Measurements from ENCODE around the gene PTPN13.

Gene PTPN13, protein sequence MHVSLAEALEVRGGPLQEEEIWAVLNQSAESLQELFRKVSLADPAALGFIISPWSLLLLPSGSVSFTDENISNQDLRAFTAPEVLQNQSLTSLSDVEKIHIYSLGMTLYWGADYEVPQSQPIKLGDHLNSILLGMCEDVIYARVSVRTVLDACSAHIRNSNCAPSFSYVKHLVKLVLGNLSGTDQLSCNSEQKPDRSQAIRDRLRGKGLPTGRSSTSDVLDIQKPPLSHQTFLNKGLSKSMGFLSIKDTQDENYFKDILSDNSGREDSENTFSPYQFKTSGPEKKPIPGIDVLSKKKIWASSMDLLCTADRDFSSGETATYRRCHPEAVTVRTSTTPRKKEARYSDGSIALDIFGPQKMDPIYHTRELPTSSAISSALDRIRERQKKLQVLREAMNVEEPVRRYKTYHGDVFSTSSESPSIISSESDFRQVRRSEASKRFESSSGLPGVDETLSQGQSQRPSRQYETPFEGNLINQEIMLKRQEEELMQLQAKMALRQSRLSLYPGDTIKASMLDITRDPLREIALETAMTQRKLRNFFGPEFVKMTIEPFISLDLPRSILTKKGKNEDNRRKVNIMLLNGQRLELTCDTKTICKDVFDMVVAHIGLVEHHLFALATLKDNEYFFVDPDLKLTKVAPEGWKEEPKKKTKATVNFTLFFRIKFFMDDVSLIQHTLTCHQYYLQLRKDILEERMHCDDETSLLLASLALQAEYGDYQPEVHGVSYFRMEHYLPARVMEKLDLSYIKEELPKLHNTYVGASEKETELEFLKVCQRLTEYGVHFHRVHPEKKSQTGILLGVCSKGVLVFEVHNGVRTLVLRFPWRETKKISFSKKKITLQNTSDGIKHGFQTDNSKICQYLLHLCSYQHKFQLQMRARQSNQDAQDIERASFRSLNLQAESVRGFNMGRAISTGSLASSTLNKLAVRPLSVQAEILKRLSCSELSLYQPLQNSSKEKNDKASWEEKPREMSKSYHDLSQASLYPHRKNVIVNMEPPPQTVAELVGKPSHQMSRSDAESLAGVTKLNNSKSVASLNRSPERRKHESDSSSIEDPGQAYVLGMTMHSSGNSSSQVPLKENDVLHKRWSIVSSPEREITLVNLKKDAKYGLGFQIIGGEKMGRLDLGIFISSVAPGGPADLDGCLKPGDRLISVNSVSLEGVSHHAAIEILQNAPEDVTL (N-terminal part only)

DNA sequence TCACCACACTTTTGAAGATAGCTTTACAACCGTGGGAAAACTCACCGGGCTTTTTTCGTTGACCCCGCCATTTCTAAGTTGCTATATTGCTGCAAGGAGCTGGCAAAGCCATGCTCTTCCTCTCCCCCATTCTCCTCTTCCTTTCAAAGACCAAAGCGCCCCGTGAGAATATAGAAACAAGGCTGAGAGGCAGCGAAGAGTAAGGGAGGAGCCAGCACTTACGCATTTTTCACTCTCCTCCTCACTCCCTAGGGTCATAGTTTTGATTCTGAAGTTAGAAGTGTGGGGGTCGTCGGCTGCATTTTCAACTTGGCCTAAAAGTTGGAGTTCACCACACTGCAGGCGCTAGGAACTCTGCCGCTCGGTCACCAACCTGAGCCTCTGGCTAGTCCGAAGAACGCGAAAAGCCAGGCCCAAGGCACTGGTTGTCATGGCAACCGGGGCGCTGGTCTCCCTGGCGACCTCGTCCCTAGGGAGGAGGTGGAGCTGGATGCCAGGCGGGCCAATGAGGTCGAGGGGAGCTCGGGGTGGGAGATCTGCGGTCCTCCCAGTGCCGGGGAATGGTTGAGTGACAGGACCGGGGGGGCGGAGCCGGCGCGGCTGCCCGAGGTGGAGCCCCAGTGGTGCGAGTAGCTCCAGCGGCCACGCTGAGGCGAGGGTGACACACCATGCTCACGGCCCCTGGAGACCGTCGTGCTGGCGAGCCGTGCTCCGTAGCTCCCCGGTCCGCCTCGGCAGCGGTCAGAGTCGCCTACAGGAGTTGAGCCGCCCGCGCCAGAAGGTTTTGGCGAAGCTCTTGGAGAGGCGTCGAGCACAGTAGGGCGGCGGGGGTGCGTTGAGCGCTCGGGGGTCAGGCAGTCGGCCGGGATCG lies at the start of gene PTPN13:
Gene PTPN13 (plus strand): TSS at position 628 of the 871 bp plus-strand sequence. CDS start 40,942 bp downstream, outside the sequence.
- peak; percentile 76 for DNase-seq

DNA sequence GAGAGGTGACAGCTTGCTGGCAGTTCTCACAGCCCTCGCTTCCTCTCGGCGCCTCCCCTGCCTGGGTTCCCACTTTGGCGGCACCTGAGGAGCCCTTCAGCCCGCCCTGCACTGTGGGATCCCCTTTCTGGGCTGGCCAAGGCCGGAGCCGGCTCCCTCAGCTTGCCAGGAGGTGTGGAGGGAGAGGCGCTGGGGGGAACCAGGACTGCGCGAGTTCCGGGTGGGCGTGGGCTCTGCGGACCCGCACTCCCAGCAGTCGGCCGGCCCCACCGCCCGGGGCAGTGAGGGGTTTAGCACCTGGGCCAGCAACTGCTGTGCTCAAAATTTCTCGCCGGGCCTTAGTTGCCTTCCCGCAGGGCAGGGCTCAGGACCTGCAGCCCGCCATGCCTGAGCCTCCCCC lies 47.0 kb upstream of the PTPN13 start:
- no peak for DNase-seq

DNA sequence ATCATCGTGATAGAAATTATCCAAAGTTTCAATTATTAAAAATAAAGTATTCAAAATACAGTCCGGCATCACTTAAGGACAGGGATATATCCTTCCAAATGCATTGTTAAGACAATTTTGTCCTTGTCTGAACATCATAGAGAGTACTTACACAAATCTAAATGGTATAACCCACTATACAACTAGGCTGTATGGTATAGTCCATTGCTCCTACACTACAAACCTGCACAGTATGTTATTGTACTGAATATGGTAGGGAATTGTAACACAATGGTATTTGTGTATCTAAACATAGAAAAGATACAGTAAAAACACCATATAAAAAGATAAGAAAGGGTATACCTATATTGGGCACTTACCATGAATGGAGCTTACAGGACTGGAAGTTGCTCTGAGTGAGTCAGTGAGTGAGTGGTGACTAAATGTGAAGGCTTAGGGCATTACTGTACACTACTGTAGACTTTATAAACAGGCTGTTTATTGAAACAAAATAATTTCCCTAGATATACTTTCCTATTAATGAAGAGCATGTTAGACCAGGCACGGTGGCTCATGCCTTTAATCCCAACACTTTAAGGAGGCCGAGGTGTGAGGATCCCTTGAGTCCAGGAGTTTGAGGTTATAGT lies 44.8 kb upstream of the PTPN13 start:
- DNase-seq, result no peak

DNA sequence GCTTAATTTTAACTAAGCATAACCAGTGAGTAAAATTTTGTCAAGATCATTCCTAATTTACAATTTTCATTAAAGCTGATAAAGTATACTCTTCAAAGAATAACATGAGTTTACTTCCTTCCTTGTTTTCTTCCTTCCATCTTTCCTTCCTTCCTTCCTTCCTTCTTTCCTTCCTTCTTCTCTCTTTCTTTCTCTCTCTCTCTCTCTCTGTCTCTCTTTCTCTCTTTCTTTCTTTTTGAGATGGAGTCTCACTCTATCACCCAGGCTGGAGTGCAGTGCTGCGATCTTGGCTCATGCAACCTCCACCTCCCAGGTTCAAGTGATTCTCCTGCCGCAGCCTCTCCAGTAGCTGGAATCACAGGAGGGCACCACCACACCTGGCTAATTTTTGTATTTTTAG lies 42.7 kb upstream of the PTPN13 start:
- DNase-seq, result no peak

DNA sequence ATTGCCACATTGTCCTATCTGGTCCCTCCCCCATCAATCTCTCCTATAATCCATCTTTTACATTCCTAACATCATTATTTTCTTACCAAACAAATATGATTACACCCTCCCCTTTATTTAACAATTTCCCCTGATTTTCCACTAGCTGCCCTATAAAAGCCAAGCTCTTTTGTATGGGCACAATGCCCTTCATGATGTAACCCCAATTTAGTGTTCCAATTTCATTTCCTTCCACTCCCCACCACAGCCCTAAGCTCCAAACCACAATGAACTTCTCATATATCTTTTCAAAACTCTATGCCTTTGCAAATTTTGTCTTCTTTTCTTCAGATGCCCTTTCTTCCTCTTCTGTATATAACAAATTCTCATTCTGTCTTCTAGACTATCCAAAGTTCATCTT lies 39.5 kb upstream of the PTPN13 start:
- DNase-seq, result no peak

DNA sequence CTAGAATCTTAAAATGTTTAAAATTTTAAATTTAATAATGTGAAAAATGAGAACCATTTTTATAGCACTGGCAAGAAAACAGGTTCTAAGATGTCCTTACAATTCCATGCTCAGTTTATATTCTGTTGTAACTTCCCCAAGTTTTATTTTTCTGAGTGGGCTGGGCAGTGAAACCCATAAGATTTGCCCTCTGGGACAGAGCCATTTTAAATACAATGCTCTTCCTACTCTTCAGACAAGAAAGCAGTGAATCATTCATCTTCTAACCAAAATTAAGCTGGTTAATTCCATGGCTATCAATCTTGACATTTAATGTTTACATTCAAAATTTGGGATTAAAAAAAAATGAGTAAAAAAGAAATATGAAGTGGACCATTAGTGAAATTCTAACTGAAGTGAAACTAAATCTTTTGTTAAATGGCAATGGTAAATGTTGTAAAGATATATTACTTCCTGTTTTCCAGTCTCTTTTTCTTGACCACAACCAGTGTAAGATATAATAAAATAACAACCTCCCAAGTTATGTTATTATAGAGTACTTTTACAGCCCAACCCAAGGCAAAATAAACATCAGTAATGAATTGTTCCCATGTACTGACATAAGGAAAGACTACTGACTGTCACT lies 37.2 kb upstream of the PTPN13 start:
- DNase-seq, result no peak

DNA sequence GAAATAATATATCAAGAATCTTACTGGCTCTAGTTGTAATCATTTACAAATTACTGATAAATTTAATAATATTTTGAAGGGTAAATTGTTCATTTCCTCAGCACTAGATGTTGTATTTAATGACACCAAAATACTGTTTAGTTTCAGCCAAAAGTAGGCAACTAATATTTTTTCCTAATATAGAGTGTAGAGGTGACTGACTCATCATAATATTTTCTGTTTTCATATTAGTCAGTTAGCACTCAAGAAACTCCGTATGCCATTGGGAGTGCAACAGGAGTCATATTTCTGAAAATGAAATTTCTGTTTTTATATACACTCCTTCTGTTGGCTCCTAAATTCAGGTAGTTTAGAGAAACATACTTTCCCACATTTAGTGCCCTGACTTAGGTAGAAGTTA lies 36.6 kb upstream of the PTPN13 start:
- no peak for DNase-seq

DNA sequence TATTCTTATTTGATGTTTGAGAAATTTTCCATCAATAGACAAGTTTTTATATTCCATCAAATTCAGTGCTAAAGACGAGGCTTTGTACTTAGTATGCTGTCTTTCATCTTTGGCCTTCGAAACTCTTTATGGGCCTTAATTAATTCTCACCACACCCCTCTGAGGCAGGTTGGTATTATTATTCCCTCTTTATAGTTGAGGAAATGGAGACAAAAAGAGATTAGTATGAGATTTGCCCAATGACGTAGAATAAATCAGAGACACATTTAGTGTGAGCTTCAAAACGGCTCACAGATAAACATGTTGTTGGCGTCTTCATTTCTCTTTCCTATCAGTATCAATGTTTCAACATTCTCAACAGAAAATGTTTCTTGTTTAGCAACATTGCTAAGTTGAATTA lies 35.9 kb upstream of the PTPN13 start:
- DNase-seq, result no peak

DNA sequence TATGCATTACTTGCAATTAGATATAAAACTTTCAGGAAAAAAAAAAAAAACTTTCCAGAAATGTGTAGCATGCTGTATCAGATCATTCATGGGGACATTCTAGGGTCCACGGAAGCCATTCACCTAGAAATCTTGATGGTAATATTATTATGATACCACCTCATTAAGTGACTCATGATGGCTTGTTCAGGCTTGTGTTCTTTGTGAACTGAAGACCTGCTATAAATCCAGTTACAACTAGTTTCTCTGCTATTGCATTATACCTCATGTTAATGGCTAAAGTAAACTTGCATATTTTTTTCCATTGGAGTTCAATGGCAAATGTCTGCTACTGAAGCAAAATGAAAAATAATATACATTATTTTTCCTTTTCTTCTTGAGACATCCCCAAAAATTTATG lies 35.3 kb upstream of the PTPN13 start:
- no peak for DNase-seq

DNA sequence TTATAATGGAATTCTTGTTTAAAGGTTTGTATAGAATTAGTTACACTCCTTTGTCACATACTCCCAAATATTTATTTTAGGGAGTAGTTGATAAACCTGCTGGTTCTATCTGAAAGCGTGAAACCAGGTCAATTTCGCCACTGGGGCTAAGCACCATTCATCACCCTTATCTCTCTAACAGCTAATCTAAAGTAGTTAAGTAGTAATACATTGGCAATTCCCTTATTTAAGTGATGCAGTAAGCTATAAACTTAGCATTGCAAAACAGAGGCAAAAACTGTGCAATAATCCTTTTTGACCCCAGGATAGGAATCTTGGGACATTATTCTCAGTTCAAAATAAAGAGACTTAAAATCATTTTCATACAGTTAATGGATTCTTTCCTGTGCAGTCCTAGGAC lies 33.7 kb upstream of the PTPN13 start:
- DNase-seq, result no peak

DNA sequence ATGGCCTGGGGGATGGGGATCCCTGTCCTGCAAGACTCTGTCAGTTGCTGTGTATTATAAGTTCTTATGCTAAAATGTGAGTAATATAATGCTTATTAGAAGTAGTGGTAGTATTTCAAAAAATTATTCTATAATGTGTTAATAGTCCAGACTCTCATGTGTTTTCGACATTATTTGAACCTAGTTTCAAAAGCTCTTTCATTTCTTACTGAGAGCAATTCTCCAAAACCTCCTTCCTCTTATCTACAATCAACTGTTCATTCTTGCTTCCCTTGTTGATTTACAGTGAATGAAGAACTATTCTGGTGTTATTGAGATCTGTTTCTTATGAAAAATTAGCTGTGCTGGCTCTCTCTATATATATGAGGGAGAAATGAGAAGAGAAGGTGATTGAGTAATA lies 32.9 kb upstream of the PTPN13 start:
- DNase-seq, result no peak

DNA sequence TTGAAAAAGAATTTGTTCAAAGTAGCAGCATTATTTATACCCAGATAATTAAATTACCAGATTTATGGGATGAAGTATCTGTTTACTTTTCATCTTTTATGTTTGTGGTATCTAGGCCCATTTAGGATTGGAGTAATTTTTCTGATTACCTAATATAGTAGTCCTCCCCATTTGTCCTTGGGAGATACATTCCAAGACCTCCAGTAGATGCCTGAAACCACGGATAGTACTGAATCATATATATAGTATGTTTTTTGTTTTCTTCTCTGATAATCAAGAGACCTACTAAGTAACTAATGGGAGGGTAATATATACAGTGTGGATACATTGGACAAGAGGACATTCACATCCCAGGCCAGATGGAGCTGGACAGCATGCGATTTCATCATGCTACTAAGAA lies 30.7 kb upstream of the PTPN13 start:
- no peak for DNase-seq

DNA sequence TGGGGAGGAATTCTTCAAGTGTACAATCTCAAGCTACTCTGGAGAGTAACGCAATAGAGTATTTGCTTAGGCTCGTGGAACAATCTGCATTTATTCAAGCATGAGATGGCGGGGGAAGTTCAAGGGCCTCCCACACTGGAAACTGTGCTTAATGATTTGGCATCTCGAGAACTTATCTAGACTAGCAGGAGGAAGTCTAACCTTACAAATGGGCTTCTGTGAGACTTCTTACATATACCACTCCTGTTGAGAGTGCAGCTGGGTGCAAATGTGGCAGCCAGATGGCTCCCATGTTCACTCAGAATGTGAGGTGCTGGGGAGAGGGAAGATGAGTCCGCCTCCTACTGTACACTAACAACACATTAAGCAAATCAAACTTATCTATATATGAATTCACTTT lies 29.3 kb upstream of the PTPN13 start:
- no peak for DNase-seq

DNA sequence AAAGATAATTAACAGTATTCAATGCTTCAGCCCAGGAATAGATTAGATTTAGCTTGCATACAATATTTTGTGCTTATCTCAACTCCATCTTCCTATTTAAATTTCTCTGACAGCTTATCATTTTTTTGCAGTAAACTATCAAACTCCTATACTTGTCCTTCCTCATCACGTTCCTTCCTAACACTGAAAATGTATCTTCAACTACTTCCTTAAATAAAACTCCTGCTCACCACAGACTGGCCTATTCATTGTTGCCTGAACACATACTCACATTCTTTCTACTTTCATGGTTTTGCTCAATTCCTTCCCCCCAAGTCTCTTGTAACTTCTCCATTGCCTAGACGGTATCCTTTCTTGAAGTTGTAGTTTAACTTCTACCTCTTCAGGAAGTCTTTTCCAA lies 28.5 kb upstream of the PTPN13 start:
- DNase-seq, result no peak

DNA sequence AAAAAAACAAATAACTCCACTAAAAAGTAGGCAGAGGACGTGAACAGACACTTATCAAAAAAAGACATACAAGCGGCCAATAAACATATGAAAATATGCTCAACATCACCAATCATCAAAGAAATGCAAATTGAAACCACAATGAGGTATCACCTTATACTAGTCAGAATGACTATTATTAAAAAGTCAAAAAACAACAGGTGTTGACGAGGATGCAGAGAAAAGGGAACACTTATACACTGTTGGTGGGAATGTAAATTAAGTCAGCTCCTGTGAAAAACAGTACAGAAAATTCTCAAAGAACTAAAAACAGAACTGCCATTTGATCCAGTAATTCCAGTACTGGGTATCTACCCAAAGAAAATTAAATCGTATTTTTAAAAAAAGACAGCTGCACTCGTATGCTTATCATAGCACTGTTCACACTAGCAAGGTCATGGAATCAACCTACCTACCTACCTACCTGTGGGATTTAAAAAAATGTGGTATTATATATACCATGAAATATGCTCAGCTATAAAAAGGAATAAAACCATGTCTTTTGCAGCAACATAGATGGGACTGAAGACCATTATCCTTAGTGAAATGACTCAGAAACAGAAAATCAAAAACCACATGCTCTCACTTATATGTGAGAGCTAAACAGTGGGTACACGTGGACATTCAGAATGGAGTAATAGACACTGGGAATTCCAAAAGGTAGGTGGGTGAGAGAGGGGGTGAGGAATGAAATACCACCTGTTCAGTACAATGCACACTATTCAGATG lies 24.8 kb upstream of the PTPN13 start:
- DNase-seq, result no peak

DNA sequence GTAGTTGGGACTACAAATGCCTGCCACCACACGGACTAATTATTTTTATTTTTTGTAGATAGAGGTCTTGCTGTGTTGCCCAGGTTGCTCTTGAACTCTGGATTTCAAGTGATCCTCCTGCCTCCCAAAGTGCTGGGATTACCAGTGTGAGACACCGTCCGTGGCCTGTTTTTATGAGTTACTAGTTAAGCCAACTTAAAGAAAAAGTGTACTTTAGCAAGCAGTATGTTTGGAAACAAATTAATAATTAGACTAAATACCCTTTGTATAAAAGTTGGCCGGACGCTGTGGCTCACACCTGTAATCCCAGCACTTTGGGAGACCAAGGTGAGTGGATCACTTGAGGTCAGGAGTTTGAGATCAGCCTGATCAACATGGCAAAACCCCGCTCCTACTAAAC lies 14.2 kb upstream of the PTPN13 start:
- DNase-seq, result no peak

DNA sequence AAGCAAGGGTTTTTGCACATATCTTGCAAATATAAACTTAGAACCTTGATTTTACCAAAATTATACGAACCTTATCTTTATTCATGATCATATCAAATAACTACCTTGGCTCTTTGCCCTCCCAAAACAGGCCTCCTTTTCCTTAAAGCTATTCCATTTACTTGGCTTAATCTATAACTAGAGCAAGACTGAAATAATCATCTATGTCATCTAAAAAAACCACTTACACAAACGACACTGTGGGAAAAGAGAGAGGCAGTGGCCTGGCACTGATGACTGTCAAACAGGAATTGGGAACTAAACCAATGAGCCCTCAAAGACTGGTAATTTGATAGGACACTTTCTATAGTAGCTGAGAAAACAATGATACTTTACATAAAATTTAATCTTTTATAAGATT lies 11.7 kb upstream of the PTPN13 start:
- no peak for DNase-seq

DNA sequence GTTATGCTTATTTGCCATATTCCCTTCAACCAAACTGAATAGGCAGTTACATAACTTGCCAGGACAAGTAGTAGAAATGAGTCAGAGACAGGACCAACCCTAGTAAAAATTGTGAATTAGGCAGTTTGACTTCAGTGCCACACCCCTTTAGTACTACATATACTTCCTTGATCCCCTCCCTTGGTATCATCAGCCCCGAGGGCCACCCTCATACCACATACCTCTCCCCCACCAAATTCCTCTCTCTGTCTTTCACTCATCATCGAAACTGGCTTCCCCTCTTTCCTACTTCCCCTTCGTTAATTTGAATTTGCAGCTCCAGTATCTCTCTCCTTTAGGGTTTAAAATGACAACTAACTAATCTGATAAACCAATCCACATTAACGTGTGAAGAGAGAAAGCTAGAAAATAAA lies 7.9 kb upstream of the PTPN13 start:
- DNase-seq, result no peak

DNA sequence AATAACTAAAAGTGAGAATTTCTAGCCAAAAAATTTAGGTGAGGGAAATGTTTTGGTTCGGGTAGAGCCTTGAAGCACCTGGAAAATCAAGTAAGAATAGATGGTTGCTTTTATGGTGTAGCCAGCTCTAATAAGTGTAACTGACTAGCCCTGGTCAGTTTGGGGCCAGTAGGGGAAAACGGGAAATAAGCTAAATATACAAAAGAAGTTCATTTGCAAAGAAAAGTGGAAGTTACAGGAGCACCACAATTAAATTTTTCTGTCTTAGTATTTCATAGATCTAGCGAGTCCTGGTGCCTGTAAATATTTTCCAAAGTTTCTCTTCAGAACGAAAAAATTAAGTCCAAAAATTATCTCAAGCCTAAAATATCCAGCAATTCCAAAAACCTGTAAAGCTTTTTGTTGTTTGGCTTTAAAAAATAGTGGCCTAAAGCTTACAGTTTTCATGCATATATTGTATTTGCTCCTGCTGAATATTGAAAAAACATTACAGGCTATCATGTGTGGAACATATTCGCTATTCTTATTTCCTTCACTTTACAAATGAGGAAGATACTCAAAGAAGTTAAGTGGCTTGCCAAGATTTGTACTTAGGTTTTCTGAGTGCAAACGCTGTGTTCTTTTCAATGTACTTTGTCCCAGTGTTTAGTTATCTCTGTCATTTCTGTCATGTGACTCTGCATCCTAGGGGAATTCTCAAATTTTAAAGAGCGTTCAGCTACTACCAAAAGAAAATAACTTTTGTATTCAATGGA lies 7.3 kb upstream of the PTPN13 start:
- DNase-seq, result no peak

Measured in NCI-H2081 treated with DMSO at 0.1 percent for 48 hours (cell line).